HG03571 (cell line): ENCODE data around the gene TFDP2.
"Not testable (repeated sequence)": the region's sequence is repeated elsewhere in the genome, so short reads cannot be mapped to it uniquely, and the experiment has no call there.

Experiments
- ATAC-seq: cut with Tn5 transposase; IDR thresholded peaks from one replicate; pipeline ENCODE4 v1.9.1; 2021; ENCODE audit not compliant: unreplicated experiment

The TFDP2 gene

DNA sequence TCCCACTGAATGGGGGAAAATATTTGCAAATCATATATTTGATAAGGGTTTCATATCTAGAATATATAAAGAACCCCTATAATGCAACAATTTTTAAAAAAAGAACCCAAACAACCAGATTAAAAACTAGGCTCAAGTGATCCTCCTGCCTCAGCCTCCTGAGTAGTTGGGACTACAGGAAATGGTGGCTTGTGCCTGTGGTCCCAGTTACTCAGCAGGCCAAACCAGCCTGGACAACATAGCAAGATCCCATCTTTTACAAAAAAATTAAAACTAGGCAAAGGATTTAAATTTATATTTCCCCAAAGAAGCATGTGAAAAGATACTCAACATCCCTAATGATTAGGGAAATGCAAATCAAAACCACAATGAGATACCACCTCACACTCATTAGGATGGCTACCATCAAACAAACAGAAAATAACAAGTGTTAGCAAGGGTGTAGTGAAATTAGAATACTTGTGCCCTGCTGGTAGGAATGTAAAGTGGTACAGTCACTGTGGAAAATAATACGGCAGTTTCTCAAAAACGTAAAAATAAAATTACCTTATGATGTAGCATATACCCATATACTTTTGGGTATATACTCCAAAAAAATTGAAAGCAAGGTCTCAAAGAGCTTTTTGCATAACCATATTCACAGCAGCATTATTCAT is 19.7 kb downstream of the TFDP2 start:
- ATAC-seq = no peak

DNA sequence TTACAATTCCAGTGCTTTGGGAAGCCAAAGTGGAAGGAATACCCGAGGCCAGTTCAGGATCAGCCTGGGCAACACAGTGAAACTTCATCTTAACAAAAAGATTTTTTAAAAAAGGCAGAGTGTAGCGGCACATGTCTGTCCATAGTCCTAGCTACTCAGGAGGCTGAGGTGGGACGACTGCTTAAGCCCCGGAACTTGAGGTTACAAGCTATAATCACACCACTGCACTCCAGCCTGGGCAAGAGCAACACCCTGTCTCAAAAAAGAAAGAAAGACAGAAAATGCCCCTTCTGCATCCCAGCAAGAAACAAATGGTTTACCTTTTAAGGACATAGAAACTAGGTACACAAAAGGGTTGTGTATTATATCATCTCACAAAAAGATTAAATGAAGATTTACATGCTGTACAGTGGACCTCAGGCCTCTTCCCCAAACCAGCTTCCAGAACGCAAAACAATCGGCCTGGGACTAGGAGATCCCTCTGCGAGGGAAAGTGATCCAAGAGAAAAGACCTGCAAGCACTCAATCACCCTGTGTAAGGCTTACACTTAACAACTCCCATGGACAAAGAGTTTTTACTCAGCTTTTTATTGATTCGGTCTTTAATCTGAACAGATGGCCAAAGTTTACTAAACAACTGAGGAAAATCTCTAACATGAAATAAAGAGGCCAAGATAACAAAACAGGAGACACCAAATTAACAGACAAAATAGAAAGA is 21.2 kb downstream of the TFDP2 start:
- no peak for ATAC-seq

DNA sequence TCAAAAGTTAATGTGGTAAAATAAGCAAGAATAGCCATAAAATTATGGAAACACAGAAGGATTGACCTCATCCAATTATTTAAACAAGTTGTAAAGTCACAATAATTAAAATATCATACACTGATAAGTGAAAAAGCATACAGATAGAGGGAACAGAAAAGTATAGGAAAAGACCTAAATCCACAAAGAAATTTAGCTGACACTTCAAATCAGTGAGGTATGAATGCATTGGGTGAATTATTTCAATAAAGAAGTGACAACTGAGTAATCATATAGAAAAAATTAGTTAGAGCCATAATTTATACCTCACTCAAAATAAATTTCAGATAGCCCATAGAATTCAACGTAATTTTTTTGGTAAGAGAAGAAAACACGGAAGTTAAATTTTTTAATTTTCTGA is 25.1 kb downstream of the TFDP2 start:
- no peak for ATAC-seq

DNA sequence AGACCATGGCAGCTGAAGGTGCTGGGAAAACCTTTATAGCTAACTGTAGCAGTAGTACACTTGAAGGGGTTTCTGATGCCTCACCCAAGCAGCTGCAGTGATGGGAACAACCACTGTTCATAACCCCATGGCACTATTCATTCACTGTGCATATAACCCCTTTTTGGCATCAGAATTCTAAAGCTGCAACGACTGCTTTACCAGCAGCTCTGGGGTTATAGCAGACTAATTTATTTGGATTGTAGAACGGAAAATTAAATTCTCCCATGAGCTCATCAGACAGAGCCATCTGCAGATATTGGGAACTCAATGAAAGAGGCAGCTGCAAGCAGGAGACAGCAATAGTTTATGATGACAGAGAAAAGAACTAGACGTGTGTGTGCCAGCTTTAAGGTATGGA is 28.6 kb downstream of the TFDP2 start:
- no peak for ATAC-seq

DNA sequence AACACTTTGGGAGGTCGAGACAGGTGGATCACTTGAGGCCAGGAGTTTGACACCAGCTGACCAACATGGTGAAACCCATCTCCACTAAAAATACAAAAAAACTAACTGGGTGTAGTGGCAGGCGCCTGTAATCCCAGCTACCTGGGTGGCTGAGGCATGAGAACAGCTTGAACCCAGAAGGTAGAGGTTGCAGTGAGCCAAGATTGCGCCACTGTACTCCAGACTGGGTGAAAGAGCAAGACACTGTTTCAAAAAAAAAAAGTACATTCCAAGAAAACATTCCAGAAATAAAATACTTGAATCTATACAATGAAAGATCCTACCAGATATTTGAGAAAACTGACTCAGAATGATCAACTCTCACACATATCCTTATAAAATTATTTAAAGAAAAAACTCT is 30.4 kb downstream of the TFDP2 start:
- no peak for ATAC-seq

DNA sequence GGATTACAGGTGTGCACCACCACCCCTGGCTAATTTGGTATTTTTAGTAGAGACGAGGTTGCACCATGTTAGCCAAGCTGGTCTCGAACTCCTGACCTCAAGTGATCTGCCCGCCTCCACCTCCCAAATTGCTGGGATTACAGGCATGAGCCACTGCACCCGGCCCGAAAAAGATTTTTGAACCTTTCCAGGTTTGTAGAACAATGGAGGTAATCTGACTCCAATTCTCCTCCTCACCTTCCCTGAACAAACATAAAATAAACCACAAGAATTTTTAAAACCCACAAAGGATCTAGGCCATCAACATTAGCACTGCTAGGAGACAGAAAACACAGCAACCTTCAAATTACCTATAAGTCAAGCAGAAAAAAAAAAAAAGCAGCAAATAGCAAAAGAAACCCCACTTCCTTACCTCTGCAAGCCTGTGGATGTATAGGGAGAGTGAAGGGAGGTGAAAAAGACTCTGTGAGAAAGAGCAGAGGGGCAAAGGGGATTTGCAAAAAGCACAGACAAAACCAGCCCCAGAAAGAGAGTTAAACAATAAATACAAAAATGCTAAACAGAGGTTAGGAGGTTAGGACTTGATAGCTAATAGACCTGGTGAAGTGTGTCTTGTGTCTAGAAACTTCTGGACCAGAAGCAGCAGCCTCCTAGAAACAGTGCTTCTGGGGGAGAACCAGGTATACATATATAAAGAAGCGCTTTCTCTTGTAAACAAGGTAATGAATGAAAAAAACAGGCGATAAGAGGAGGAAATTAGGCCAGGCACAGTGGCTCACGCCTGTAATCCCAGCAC is 32.1 kb downstream of the TFDP2 start:
- ATAC-seq = no peak

DNA sequence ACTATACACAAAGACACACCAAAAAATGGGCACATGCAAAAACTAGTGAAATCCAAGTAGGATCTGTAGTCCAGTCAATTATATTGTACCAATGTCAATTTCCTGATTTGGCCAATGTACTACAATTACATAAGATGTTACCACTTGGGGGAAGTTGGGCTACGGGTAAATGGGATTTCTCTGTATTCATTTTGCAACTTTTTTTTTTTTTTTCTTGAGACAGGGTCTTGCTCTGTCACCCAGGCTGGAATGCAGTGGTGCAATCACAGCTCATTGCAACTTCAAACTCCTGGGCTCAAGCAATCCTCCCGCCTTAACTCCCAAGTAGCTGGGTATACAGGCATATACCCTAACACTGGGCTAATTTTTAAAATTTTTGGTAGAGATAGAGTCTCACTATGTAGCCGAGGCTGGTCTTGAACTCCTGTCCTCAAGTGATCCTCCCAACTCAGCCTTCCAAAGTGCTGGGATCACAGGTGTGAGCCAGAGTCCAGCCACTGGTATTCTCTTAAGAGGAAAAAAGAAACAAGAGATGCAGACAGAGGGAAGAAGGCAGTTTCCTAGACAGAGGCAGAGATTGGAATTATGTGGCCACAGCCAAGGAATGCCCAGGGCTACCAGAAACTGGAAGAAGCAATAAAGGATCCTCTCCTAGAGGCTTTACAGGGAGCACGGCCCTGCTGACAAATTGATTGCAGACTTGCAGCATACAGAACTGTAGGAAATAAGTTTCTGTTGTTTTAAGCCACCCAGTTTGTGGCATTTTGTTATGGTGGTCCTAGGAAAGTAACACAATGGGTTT is 33.3 kb downstream of the TFDP2 start:
- no peak for ATAC-seq

DNA sequence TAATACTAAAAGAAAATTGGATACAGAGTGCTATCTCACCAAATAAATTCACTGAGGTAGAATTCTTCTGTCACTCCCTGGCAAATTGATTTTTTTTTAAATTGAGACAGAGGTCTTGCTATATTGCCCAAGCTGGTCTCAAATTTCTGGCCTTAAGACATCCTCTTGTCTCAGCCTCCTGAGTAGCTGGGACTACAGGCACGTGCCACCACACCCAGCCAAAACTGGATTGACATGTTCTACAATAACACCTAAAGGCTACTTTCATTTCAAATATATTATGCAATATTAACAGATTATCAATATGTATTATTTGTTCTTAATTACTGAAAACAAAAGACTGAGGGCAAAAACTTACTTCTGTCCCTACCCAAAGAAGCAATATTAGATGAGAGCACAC is 36.7 kb downstream of the TFDP2 start:
- ATAC-seq = no peak

DNA sequence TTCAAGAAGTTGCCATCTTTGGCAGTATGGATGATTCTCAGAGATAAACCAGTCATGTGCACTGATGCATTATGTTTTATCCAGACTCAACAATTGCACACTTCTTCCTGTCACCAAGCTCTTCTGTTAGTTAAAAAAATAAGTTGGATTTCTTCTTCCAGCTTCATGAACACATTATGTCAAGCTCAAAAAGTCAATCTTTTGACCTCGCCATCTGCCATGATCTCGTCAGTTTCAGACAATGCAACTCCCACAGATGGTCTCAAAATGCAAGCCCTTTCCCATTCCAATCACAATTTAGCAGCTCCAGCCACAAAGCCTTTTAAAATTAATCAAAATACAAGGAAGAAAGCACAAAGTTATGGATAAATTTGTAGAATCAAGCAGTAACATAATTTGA is 42.8 kb downstream of the TFDP2 start:
- ATAC-seq = no peak

DNA sequence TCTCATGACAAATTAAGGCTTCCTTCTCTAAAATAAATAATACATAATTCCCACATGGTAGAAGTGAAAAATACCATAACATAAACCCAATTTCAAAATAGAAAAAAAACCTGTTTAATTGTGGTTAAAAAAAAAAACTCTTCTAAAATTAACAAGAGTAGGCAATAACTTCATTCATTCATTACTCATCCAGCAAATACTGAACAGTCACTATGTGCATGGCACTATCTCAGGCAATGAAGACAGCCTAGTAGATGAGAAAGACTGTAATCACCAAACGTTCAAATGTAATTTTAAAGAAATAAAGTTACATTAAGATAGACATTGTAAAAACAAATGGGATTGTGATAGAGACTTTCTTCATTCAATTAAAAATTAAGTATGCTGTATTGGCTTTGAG is 43.4 kb downstream of the TFDP2 start:
- ATAC-seq = no peak

DNA sequence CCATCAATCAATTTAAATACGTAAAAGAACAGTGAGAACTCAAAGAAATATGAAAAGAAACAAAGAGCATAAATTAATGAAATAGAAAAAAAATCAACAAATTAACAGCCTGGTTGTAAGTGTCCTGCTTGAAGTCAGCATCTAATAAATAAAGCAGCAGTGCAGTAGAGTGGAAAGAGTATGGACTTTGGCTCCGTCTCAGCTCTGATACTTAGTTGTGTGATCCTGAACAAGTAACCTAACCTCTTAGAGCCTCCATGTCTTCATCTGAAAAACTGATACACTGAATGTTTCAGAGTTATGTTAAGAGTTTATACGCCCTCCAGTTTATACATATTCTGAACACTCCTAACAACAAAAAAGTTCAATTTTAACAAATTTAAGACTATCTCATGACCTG is 44.6 kb downstream of the TFDP2 start:
- ATAC-seq = no peak

DNA sequence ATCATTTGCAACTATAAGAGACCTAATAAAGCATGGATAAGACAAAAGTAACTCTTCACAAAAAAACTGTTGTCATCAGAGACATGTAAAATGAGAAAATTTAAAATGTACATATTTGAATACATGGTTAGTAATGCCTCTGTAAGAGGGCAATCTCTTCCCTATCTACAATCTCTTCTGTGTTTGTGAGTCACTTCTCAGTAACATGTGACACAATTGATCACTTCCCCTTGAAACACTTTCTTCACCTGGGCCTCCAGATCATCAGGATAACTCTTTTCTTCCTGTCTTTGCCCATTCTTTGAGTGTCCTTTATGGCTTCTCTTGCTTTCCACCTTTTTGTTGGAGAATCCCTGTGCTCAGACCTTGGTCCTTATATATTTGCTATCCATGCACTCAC is 50.4 kb downstream of the TFDP2 start:
- no peak for ATAC-seq

DNA sequence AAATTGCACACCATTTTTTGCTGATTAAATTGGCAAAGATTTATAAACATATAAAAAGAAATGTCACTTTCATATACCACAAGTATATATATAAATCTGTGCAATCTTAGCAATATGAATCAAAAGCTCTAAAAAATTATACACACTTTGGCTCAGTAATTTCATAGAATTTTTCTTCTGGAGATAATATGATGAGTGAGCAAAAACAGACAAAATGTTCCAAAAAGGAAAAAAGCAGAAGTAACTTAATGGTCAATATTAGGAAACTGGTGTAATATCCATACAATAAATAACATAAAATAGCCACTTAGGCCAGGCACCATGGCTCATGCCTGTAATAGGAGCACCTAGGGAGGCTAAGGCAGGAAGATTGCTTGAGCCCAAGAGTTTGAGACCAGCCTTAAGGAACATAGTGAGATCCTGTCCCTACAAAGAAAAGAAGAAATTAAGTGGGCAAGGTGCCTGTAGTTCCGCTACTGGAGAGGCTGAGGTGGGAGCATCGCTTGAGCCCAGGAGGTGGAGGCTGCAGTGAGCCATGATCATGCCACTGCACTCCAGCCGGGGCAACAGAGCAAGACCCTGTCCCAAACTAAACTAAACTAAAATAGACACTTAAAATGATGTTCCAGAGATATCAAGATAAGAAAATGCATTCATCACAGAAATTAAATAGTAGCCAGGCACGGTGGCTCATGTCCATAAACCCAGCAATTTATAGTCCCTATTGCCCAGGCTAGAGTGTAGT is 52.1 kb downstream of the TFDP2 start:
- no peak for ATAC-seq

DNA sequence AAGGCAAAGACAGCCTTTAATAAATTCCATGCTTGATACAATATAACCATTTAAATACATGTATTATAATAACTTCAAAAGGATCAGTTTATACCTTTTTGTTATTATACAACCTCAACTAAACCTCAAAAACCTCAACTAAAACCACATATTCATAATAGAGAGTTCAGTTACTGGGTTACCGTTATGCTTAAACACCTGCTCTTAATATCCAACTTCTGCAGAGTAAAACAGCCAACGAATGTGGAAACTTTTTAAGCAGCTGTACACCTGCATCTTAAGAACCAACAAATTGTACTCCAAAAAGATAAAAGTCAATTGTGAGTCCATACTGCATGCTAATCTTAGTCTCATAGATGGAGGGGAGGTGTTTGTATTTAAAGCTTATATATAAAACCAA is 53.5 kb downstream of the TFDP2 start:
- no peak for ATAC-seq

DNA sequence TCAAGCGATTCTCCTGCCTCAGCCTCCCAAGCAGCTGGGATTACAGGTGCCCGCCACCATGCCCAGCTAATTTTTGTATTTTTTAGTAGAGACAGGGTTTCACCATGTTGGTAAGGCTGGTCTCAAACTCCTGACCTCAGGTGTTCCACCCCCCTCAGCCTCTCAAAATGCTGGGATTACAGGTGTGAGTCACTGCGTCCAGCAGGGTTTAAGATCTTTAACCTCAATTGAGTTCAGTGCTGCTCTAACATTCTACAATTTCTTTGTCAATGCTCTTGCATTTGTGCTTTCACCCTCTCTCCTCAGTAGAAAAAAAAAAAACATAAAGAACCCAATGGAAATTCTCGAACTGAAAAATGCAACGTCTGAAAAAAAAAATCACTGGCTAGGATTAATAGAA is 60.4 kb downstream of the TFDP2 start:
- ATAC-seq = not testable (repeated sequence)

DNA sequence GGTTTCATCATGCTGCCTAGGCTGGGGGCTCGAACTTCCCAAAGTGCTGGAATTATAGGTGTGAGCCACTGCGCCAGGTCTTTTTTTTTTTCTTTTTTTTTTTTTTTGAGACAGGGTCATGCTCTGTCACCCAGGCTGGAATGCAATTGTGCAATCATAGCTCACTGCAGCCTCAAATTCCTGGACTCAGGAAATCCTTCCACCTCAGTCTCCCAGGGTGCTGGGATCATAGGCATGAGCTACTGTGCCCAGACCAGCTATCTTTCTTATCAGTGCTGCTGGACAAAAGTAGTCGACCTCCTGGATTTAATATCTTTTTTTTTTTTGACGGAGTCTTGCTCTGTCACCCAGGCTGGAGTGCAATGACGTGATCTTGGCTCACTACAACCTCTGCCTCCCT is 60.8 kb downstream of the TFDP2 start:
- ATAC-seq = no peak

DNA sequence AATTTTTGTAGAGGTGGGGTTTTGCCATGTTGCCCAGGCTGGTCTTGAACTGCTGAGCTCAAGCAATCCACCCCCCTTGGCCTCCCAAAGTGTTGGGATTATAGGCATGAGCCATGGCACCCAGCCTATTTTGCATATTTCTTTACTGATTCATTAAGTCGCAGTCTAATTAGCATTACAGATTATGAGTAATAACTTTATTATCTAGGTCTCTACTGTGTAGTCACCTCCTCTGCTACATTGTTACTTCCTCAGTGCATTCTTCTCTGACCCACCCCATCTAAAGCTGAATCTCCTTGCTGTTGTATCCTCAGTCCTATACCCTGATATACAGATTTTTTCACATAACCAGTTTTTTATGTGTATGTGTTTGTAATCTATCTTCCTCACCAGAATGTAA is 61.7 kb downstream of the TFDP2 start:
- ATAC-seq = no peak

DNA sequence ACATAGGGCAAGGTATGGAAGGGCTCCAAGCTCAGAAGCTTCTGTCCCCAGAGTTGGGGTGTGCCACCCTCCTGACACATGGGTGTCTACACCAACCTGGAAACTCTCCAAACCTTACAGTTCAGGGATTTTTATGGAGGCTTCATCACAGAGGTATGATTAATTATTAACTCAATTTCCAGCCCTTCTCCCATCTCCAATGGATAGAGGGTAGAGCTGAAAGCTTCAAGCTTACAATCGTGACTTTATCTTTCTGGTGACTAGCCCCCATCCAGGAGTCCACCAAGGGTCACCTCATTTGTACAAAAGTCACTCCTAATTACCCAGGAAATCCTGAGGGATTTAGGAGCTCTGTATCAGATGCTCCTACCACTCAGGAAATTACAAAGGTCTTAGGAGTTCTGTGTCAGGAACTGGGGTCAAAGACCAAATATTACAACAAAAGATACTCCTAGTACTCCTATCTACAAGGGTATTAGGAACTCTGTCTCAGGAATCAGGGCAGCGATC is 62.7 kb downstream of the TFDP2 start:
- no peak for ATAC-seq

DNA sequence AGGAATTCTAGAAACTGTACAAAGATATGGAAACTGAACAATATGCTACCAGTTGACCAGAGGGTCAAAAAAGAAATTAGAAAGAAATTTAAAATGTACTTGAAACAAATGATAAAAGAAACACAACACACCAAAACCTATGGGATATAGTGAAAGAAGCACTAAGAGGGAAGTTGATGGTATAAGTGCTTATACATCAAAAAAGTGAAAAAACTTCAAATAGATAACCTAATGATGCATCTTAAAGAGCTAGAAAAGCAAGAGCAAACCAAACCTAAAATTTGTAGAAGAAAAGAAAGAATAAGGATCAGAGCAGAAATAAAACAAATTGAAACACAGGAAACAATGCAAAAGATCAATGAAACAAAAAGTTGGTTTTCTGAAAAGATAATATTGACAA is 68.2 kb downstream of the TFDP2 start:
- no peak for ATAC-seq

DNA sequence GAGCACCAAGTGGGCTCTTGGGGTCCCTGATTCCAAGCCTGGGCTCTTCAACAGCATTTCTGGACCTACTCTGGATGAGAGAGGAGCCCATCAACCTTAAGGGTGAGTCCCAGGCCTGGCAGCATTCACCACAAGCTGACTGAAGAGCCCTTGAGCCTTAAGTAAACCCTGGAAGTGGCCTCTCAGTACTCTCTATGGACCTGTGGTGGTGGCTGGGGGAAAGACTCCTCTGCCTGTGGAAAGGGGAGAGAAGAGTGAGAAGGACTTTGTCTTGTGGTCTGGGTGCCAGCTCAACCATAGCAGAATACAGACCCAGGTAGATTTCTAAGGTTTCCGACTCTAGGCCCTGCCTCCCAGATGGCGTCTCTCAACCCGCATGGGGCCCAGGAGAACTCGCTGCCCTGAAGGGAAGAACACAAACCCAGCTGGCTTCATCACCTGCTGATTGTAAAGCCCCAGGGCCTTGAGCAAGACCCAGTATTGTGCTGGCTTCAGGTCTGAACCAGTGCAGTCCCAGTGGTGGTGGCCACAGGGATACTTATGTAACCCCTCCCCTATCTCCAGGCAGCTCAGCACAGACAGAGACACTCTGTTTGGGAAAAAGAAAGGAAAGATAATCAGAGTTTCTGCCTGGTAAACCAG is 71.4 kb downstream of the TFDP2 start:
- no peak for ATAC-seq
